ENCODE measurements around the gene YBEY. TPM values are rescaled to one million over a fixed set of nuclear protein-coding genes. Genes with fewer than 3 reads are reported as not detected.
A peak's percentile ranks its signal among the peaks of the same experiment; 100 is the strongest.

The YBEY gene
- total and polyA plus RNA-seq, 2 of the 13 experiments (the other 11 are each of a cell fraction or from before 2014, with no cell fraction given), result 6.5 to 8.9 TPM

DNA sequence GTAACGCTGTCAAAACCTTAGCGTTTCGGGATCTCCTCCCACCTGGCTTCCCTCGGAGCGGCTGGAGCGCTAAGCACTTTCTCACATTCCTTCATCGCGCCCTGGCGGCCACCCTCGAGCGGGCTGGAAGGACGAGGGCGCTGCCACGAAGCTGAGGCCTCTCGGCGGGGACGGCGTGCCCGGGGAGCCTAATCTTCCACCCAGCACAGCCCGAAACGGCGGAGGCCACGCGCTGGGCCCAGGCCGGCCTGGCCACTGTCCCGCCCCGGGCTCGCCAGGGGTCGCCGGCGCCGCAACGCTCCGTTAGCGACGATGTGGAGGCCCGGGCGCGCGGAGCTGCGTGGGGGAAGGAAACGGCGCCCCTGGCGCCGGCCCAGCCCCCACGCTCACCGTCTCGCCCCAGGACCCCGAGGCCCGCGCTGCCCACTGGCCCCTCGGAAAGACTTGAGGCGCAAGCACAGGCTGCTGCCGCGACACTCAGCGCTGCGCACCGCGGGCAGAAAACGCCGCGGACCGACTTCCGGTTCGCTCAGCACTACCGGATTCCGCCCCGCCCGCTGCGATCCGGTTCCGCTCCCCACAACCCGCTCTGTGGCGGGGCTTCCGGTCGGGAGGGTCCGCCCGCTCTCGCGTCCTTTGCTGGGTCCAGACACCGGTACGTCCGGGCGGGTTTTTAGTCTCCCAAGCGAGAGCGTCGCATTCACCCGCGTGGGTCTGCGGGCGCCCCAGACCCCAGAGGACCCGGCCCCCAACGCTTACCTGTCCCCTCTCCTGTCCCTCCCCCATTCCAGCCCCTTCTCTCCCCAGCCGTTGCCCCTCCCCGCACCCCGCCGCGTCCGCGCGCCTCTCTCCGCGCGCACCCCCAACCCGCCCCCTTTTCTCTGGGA lies at the start of gene YBEY (continued):
- TF ChIP-seq, protein P1, sequence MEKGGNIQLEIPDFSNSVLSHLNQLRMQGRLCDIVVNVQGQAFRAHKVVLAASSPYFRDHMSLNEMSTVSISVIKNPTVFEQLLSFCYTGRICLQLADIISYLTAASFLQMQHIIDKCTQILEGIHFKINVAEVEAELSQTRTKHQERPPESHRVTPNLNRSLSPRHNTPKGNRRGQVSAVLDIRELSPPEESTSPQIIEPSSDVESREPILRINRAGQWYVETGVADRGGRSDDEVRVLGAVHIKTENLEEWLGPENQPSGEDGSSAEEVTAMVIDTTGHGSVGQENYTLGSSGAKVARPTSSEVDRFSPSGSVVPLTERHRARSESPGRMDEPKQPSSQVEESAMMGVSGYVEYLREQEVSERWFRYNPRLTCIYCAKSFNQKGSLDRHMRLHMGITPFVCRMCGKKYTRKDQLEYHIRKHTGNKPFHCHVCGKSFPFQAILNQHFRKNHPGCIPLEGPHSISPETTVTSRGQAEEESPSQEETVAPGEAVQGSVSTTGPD (CRISPR knock-in tag; IDR thresholded peaks at IDR 0.05), result no peak
- 0 out of 2 replicates have a peak, but pooled peaks have one; percentile 29 for TF ChIP-seq TGIF2 (CRISPR knock-in tag; IDR thresholded peaks at IDR 0.05)
- TF ChIP-seq TP53 (CRISPR knock-in tag; conservative IDR thresholded peaks at IDR 0.05), result peak; percentile 91; the same call in 1 of the 2 replicates
- TF ChIP-seq SMAD9 (CRISPR knock-in tag; IDR thresholded peaks at IDR 0.05), result no peak
- TF ChIP-seq MED1 (CRISPR knock-in tag; IDR thresholded peaks at IDR 0.05), result peak; percentile 77
- 0 out of 2 replicates have a peak, but pooled peaks have one; percentile 67 for TF ChIP-seq ZNF709 (CRISPR knock-in tag; IDR thresholded peaks at IDR 0.05)
- TF ChIP-seq, protein P2, sequence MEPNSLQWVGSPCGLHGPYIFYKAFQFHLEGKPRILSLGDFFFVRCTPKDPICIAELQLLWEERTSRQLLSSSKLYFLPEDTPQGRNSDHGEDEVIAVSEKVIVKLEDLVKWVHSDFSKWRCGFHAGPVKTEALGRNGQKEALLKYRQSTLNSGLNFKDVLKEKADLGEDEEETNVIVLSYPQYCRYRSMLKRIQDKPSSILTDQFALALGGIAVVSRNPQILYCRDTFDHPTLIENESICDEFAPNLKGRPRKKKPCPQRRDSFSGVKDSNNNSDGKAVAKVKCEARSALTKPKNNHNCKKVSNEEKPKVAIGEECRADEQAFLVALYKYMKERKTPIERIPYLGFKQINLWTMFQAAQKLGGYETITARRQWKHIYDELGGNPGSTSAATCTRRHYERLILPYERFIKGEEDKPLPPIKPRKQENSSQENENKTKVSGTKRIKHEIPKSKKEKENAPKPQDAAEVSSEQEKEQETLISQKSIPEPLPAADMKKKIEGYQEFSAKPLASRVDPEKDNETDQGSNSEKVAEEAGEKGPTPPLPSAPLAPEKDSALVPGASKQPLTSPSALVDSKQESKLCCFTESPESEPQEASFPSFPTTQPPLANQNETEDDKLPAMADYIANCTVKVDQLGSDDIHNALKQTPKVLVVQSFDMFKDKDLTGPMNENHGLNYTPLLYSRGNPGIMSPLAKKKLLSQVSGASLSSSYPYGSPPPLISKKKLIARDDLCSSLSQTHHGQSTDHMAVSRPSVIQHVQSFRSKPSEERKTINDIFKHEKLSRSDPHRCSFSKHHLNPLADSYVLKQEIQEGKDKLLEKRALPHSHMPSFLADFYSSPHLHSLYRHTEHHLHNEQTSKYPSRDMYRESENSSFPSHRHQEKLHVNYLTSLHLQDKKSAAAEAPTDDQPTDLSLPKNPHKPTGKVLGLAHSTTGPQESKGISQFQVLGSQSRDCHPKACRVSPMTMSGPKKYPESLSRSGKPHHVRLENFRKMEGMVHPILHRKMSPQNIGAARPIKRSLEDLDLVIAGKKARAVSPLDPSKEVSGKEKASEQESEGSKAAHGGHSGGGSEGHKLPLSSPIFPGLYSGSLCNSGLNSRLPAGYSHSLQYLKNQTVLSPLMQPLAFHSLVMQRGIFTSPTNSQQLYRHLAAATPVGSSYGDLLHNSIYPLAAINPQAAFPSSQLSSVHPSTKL (CRISPR knock-in tag; IDR thresholded peaks at IDR 0.05), result no peak
- TF ChIP-seq GZF1 (CRISPR knock-in tag; IDR thresholded peaks at IDR 0.05), result peak; percentile 66; the same call in 1 of the 2 replicates
- peak; percentile 76; the same call in 1 of the 2 replicates for TF ChIP-seq ZNF205 (CRISPR knock-in tag; IDR thresholded peaks at IDR 0.05)
- TF ChIP-seq, protein P3, sequence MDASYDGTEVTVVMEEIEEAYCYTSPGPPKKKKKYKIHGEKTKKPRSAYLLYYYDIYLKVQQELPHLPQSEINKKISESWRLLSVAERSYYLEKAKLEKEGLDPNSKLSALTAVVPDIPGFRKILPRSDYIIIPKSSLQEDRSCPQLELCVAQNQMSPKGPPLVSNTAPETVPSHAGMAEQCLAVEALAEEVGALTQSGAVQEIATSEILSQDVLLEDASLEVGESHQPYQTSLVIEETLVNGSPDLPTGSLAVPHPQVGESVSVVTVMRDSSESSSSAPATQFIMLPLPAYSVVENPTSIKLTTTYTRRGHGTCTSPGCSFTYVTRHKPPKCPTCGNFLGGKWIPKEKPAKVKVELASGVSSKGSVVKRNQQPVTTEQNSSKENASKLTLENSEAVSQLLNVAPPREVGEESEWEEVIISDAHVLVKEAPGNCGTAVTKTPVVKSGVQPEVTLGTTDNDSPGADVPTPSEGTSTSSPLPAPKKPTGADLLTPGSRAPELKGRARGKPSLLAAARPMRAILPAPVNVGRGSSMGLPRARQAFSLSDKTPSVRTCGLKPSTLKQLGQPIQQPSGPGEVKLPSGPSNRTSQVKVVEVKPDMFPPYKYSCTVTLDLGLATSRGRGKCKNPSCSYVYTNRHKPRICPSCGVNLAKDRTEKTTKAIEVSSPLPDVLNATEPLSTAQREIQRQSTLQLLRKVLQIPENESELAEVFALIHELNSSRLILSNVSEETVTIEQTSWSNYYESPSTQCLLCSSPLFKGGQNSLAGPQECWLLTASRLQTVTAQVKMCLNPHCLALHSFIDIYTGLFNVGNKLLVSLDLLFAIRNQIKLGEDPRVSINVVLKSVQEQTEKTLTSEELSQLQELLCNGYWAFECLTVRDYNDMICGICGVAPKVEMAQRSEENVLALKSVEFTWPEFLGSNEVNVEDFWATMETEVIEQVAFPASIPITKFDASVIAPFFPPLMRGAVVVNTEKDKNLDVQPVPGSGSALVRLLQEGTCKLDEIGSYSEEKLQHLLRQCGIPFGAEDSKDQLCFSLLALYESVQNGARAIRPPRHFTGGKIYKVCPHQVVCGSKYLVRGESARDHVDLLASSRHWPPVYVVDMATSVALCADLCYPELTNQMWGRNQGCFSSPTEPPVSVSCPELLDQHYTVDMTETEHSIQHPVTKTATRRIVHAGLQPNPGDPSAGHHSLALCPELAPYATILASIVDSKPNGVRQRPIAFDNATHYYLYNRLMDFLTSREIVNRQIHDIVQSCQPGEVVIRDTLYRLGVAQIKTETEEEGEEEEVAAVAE (CRISPR knock-in tag; IDR thresholded peaks at IDR 0.05; ENCODE audit: borderline replicate concordance), result no peak
- TF ChIP-seq TAF1 (CRISPR knock-in tag; IDR thresholded peaks at IDR 0.05), result peak; percentile 91
- TF ChIP-seq KAT7 (CRISPR knock-in tag; IDR thresholded peaks at IDR 0.05; ENCODE audit: borderline replicate concordance), result peak; percentile 85
- TF ChIP-seq ATM (IDR thresholded peaks at IDR 0.05; ENCODE audit: borderline replicate concordance), result no peak
- TF ChIP-seq ZNF530 (CRISPR knock-in tag; IDR thresholded peaks at IDR 0.05; ENCODE audit: low read depth), result no peak
- TF ChIP-seq, protein P4, sequence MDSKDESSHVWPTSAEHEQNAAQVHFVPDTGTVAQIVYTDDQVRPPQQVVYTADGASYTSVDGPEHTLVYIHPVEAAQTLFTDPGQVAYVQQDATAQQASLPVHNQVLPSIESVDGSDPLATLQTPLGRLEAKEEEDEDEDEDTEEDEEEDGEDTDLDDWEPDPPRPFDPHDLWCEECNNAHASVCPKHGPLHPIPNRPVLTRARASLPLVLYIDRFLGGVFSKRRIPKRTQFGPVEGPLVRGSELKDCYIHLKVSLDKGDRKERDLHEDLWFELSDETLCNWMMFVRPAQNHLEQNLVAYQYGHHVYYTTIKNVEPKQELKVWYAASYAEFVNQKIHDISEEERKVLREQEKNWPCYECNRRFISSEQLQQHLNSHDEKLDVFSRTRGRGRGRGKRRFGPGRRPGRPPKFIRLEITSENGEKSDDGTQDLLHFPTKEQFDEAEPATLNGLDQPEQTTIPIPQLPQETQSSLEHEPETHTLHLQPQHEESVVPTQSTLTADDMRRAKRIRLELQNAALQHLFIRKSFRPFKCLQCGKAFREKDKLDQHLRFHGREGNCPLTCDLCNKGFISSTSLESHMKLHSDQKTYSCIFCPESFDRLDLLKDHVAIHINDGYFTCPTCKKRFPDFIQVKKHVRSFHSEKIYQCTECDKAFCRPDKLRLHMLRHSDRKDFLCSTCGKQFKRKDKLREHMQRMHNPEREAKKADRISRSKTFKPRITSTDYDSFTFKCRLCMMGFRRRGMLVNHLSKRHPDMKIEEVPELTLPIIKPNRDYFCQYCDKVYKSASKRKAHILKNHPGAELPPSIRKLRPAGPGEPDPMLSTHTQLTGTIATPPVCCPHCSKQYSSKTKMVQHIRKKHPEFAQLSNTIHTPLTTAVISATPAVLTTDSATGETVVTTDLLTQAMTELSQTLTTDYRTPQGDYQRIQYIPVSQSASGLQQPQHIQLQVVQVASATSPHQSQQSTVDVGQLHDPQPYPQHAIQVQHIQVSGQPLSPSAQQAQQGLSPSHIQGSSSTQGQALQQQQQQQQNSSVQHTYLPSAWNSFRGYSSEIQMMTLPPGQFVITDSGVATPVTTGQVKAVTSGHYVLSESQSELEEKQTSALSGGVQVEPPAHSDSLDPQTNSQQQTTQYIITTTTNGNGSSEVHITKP (CRISPR knock-in tag; IDR thresholded peaks at IDR 0.05; ENCODE audit: low read depth), result no peak
